CD4-positive, CD25-positive, alpha-beta regulatory T cell (primary cell): ENCODE results near the gene DNAJC5. TPM values are rescaled to one million over a fixed set of nuclear protein-coding genes. Genes with fewer than 3 reads are reported as not detected.
"Not testable (repeated sequence)": the region's sequence is repeated elsewhere in the genome, so short reads cannot be mapped to it uniquely, and the experiment has no call there.

Experiments
- ATAC-seq, 2 donors: fragments of 150-1000 bp; cut with Tn5 transposase; one replicate each; pipeline ENCODE4 v1.10.0; 2021; ENCODE audit warnings: low read depth in 2 of 2, moderate number of reproducible peaks in 2 of 2, moderate library complexity in 1 of 2
- DNase-seq, 3 donors: peaks; one replicate each; pipeline versions ENCODE4 v3.0.0 to v3.0.0-alpha.2; 2012 to 2022; ENCODE audit warnings: mixed read lengths in 1 of 3
- H3K27ac ChIP-seq: one replicate; pipeline ENCODE4 v1.7.0; 2013; ENCODE audit warnings: mild to moderate bottlenecking, low read length; ENCODE audit not compliant: insufficient read depth, poor library complexity, severe bottlenecking
- H3K27me3 ChIP-seq: one replicate; pipeline ENCODE4 v1.7.0; 2013; ENCODE audit warnings: low read length; ENCODE audit not compliant: control insufficient read depth, insufficient read depth
- H3K36me3 ChIP-seq: one replicate; pipeline ENCODE4 v1.7.0; 2013; ENCODE audit warnings: mild to moderate bottlenecking, low read length, moderate library complexity; ENCODE audit not compliant: control insufficient read depth, insufficient read depth
- H3K4me1 ChIP-seq: 2 replicates; pipeline ENCODE4 v1.7.0; 2013; ENCODE audit warnings: mild to moderate bottlenecking, low read length; ENCODE audit not compliant: insufficient read depth, control insufficient read depth, poor library complexity, severe bottlenecking
- H3K4me3 ChIP-seq: one replicate; pipeline ENCODE4 v1.7.0; 2013; ENCODE audit warnings: low read depth, mild to moderate bottlenecking, low read length, moderate library complexity
- H3K9me3 ChIP-seq, 2 experiments: 1 replicate in 1 of 2; 2 replicates in 1 of 2; pipeline ENCODE4 v1.7.0; 2013; ENCODE audit warnings: low read length in 2 of 2, mild to moderate bottlenecking in 1 of 2, moderate library complexity in 1 of 2; ENCODE audit not compliant: control insufficient read depth in 2 of 2
- H3K27ac Mint-ChIP-seq, 3 donors: one replicate each; pipeline ENCODE4 v1.8.0; 2020 to 2022; ENCODE audit warnings: mild to moderate bottlenecking in 3 of 3, mixed read lengths in 3 of 3, moderate library complexity in 2 of 3
- H3K27me3 Mint-ChIP-seq: one replicate; pipeline ENCODE4 v1.8.0; 2022; ENCODE audit warnings: mild to moderate bottlenecking, mixed read lengths
- H3K36me3 Mint-ChIP-seq: one replicate; pipeline ENCODE4 v1.8.0; 2020; ENCODE audit warnings: mixed read lengths
- H3K4me1 Mint-ChIP-seq, 4 donors: one replicate each; pipeline ENCODE4 v1.8.0; 2020 to 2022; ENCODE audit warnings: mixed read lengths in 4 of 4, mild to moderate bottlenecking in 1 of 4
- H3K4me3 Mint-ChIP-seq, 4 donors: one replicate each; pipeline ENCODE4 v1.8.0; 2020 to 2022; ENCODE audit warnings: mild to moderate bottlenecking in 4 of 4, mixed read lengths in 4 of 4, moderate library complexity in 3 of 4
- H3K9me3 Mint-ChIP-seq, 7 donors: one replicate each; pipeline ENCODE4 v1.8.0; 2020 to 2022; ENCODE audit warnings: mixed read lengths in 7 of 7, mild to moderate bottlenecking in 3 of 7, moderate library complexity in 2 of 7
- polyA plus RNA-seq, 4 donors: library from polyadenylated mRNA; unstranded; fragments of 300-500 nt; fragmentation: Illumina TruSeq; gene quantifications; one replicate each; pipeline ENCODE4 v1.2.3, GENCODE V29; 2021
- total RNA-seq: library from RNA; stranded (reverse); gene quantifications from one replicate; pipeline ENCODE4 v1.2.3, GENCODE V29; 2022

Gene DNAJC5
- total and polyA plus RNA-seq, 5 donors from 2014 or later = 5.0 to 34.9 (median 6.1) TPM

- no peak for DNase-seq
- no peak overlapping the region for H3K4me3 ChIP-seq
- H3K9me3 ChIP-seq = no peaks in the 10 kb centered on the region
- no peaks in the 10 kb centered on the region for H3K27me3 ChIP-seq
- Mint-ChIP-seq H3K4me3 (no peak overlapping the region), H3K9me3 (no peaks in the 10 kb centered on the region), H3K4me1 (peaks cover 0 to 7% (median 6%) of the 10 kb centered on the region in 4 donors), H3K27me3 (no peaks in the 10 kb centered on the region), H3K36me3 (peaks cover 25% of the 10 kb centered on the region), H3K27ac (no peak overlapping the region)
- no peaks in the 10 kb centered on the region for H3K4me1 ChIP-seq
- peaks cover 50% of the 10 kb centered on the region for H3K36me3 ChIP-seq
- no peak for ATAC-seq
- H3K27ac ChIP-seq = no peak overlapping the region
Observed at GRCh38 chr20:63876489-63877036, 18.4 kb upstream of the DNAJC5 start.

GRCh38 chr20:63877755-63878470 is 17.0 kb upstream of the DNAJC5 start:
- H3K27me3 Mint-ChIP-seq = no peaks in the 10 kb centered on the region
- Histone ChIP-seq H3K4me3 (no peak overlapping the region), H3K27me3 (no peaks in the 10 kb centered on the region), H3K27ac (no peak overlapping the region), H3K9me3 (no peaks in the 10 kb centered on the region), H3K36me3 (peaks cover 48% of the 10 kb centered on the region), H3K4me1 (no peaks in the 10 kb centered on the region)
- no peak for ATAC-seq
- peak overlapping the region in 1 of 3 donors; percentile 18 for H3K27ac Mint-ChIP-seq
- H3K9me3 Mint-ChIP-seq = no peaks in the 10 kb centered on the region
- H3K36me3 Mint-ChIP-seq = peaks cover 21% of the 10 kb centered on the region
- DNase-seq = no peak
- H3K4me1 Mint-ChIP-seq = peaks cover 0 to 7% (median 6%) of the 10 kb centered on the region in 4 donors
- H3K4me3 Mint-ChIP-seq = no peak overlapping the region

GRCh38 chr20:63878899-63879663 is 15.8 kb upstream of the DNAJC5 start:
- H3K9me3 Mint-ChIP-seq = no peaks in the 10 kb centered on the region
- H3K27ac Mint-ChIP-seq = no peak overlapping the region
- Histone ChIP-seq H3K9me3 (no peaks in the 10 kb centered on the region), H3K36me3 (peaks cover 51% of the 10 kb centered on the region), H3K27me3 (no peaks in the 10 kb centered on the region), H3K4me3 (no peak overlapping the region), H3K27ac (no peak overlapping the region), H3K4me1 (no peaks in the 10 kb centered on the region)
- peaks cover 0 to 5% (median 1%) of the 10 kb centered on the region in 4 donors for H3K4me1 Mint-ChIP-seq
- no peak for DNase-seq
- no peak overlapping the region for H3K4me3 Mint-ChIP-seq
- H3K36me3 Mint-ChIP-seq = peaks cover 21% of the 10 kb centered on the region
- ATAC-seq = no peak
- no peaks in the 10 kb centered on the region for H3K27me3 Mint-ChIP-seq

- DNase-seq, H3K27me3 Mint-ChIP-seq, H3K9me3 Mint-ChIP-seq, H3K4me1 Mint-ChIP-seq, H3K4me3 ChIP-seq, H3K9me3 ChIP-seq, H3K4me3 Mint-ChIP-seq, H3K27me3 ChIP-seq, H3K27ac ChIP-seq, H3K4me1 ChIP-seq, H3K27ac Mint-ChIP-seq, ATAC-seq: not testable (repeated sequence)
- H3K36me3 ChIP-seq = peaks cover 47% of the 10 kb centered on the region
- H3K36me3 Mint-ChIP-seq = peaks cover 15% of the 10 kb centered on the region
Observed at GRCh38 chr20:63880901-63881300, 14.0 kb upstream of the DNAJC5 start.

- Mint-ChIP-seq H3K9me3 (no peaks in the 10 kb centered on the region), H3K27ac (no peak overlapping the region), H3K4me3 (no peak overlapping the region), H3K36me3 (peaks cover 9% of the 10 kb centered on the region), H3K27me3 (no peaks in the 10 kb centered on the region), H3K4me1 (peaks cover 0 to 2% (median 0%) of the 10 kb centered on the region in 4 donors)
- Histone ChIP-seq H3K36me3 (peaks cover 40% of the 10 kb centered on the region), H3K9me3 (no peaks in the 10 kb centered on the region), H3K27me3 (no peaks in the 10 kb centered on the region), H3K27ac (no peak overlapping the region), H3K4me3 (no peak overlapping the region), H3K4me1 (no peaks in the 10 kb centered on the region)
- ATAC-seq (no peak), DNase-seq (no peak)
Observed at GRCh38 chr20:63881451-63882226, 13.3 kb upstream of the DNAJC5 start.

GRCh38 chr20:63882257-63883200 is 12.4 kb upstream of the DNAJC5 start:
- Mint-ChIP-seq H3K27ac (no peak overlapping the region), H3K4me1 (peaks cover 0 to 2% (median 0%) of the 10 kb centered on the region in 4 donors), H3K36me3 (peaks cover 15% of the 10 kb centered on the region), H3K9me3 (no peaks in the 10 kb centered on the region), H3K27me3 (no peaks in the 10 kb centered on the region), H3K4me3 (no peak overlapping the region)
- DNase-seq (no peak), ATAC-seq (no peak)
- Histone ChIP-seq H3K27me3 (no peaks in the 10 kb centered on the region), H3K27ac (no peak overlapping the region), H3K36me3 (peaks cover 43% of the 10 kb centered on the region), H3K9me3 (no peaks in the 10 kb centered on the region), H3K4me3 (no peak overlapping the region), H3K4me1 (no peaks in the 10 kb centered on the region)

GRCh38 chr20:63883201-63883593 is 11.7 kb upstream of the DNAJC5 start:
- Histone ChIP-seq H3K36me3 (peaks cover 42% of the 10 kb centered on the region), H3K27ac (no peak overlapping the region), H3K9me3 (no peaks in the 10 kb centered on the region), H3K4me3 (no peak overlapping the region), H3K27me3 (no peaks in the 10 kb centered on the region), H3K4me1 (no peaks in the 10 kb centered on the region)
- peaks cover 0 to 2% (median 0%) of the 10 kb centered on the region in 4 donors for H3K4me1 Mint-ChIP-seq
- DNase-seq = no peak
- H3K9me3 Mint-ChIP-seq = no peaks in the 10 kb centered on the region
- ATAC-seq = no peak
- H3K27ac Mint-ChIP-seq = no peak overlapping the region
- no peaks in the 10 kb centered on the region for H3K27me3 Mint-ChIP-seq
- H3K36me3 Mint-ChIP-seq = peaks cover 16% of the 10 kb centered on the region
- no peak overlapping the region for H3K4me3 Mint-ChIP-seq
